Esophagus muscularis mucosa (tissue), 4 donors: ENCODE measurements around the gene MRPL32. TPM values are rescaled to one million over a fixed set of nuclear protein-coding genes. Genes with fewer than 3 reads are reported as not detected.

ENCODE experiments used
- DNase-seq: peaks from one replicate; pipeline ENCODE4 v3.0.0-alpha.2; 2017; ENCODE audit errors: extremely low spot score
- H3K27ac ChIP-seq, 4 donors: fragments of 200-600 bp; sonication (generic); replicated peaks in 1 of 4; 1 replicate in 3 of 4; 2 replicates in 1 of 4; pipeline ENCODE4 v1.5.1; 2016 to 2019; ENCODE audit warnings: mild to moderate bottlenecking in 1 of 4
- H3K27me3 ChIP-seq, 4 donors: fragments of 200-600 bp; sonication (generic); one replicate each; pipeline versions ENCODE4 v1.5.1 to v1.6.0; 2016 to 2019
- H3K36me3 ChIP-seq, 4 donors: fragments of 200-600 bp; sonication (generic); one replicate each; pipeline ENCODE4 v1.5.1; 2016 to 2019
- H3K4me1 ChIP-seq, 4 donors: fragments of 200-600 bp; sonication (generic); one replicate each; pipeline ENCODE4 v1.5.1; 2016 to 2019
- H3K4me3 ChIP-seq, 4 donors: fragments of 200-600 bp; sonication (generic); 1 replicate in 2 of 4; 2 replicates in 2 of 4; pipeline ENCODE4 v1.5.1; 2016 to 2019; ENCODE audit warnings: mild to moderate bottlenecking in 4 of 4, moderate library complexity in 1 of 4
- H3K9me3 ChIP-seq, 4 donors: fragments of 200-600 bp; sonication (generic); 1 replicate in 3 of 4; 2 replicates in 1 of 4; pipeline ENCODE4 v1.5.1; 2016 to 2019
- EP300 ChIP-seq: sonication (generic); formaldehyde crosslinking; IDR thresholded peaks from one replicate; pipeline ENCODE4 v1.6.1; 2017; ENCODE audit warnings: antibody characterized with exemption
- POLR2A ChIP-seq: fragments of 450-650 bp; IDR thresholded peaks from one replicate; pipeline ENCODE4 v1.6.1; 2017; ENCODE audit warnings: antibody characterized with exemption, moderate library complexity, mild to moderate bottlenecking, low read depth
- POLR2AphosphoS5 ChIP-seq, 2 donors: sonication (generic); formaldehyde crosslinking; IDR thresholded peaks; one replicate each; pipeline ENCODE4 v1.6.1; 2017; ENCODE audit warnings: antibody characterized with exemption in 2 of 2
- WGBS: methylation state at CpG from one replicate; pipeline ENCODE4 v1.1.5; 2018; 5-methylcytosine and 5-hydroxymethylcytosine counted together
- intact Hi-C: fragments of 100-400 bp; cut with DNase I; formaldehyde crosslinking; loops from one replicate; pipeline ENCODE4 v1.15.1; 2023
- total RNA-seq, 4 donors: library from RNA; depleted of rRNA; stranded (reverse); fragments of >200 nt; gene quantifications; one replicate each; pipeline versions ENCODE4 v1.1.0 to v1.2.1, GENCODE V29; 2016
- TF ChIP-seq, protein P1 (sequence below), 3 experiments: fragments of 200-600 bp in 2 of 3; fragments of 450-650 bp in 1 of 3; sonication (generic) in 2 of 3; IDR thresholded peaks; one replicate each; pipeline ENCODE4 v1.5.1; 2017 to 2019; ENCODE audit warnings: antibody characterized with exemption in 3 of 3, mild to moderate bottlenecking in 2 of 3, moderate library complexity in 1 of 3

The MRPL32 gene
- total RNA-seq, 4 donors from 2014 or later, result 40.5 to 63.3 (median 45.8) TPM

DNA sequence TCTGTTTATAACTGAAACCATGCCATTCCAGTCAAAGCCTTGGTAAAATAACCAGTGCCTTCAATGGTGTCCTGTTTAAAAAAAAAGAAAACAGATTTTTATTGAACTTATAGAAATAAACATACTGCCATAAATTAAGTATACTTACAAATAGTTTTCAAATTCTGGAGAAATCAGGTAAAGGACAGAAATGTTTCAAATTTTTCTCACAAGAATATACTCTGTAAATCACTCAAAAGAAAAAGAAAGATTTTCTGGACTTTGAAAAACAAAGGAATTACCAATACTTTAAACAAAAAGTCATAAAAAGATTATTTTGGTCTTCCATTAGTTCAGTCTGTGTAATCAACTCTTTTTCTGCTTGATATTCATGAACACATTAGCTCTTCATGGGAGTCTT lies 23.9 kb downstream of the MRPL32 start:
- no peak overlapping the region for H3K4me3 ChIP-seq
- H3K9me3 ChIP-seq, result no peaks in the 10 kb centered on the region
- no peak overlapping the region for H3K27ac ChIP-seq
- DNase-seq, result no peak
- H3K4me1 ChIP-seq, result no peaks in the 10 kb centered on the region
- no peaks in the 10 kb centered on the region for H3K27me3 ChIP-seq
- TF ChIP-seq, protein P1, sequence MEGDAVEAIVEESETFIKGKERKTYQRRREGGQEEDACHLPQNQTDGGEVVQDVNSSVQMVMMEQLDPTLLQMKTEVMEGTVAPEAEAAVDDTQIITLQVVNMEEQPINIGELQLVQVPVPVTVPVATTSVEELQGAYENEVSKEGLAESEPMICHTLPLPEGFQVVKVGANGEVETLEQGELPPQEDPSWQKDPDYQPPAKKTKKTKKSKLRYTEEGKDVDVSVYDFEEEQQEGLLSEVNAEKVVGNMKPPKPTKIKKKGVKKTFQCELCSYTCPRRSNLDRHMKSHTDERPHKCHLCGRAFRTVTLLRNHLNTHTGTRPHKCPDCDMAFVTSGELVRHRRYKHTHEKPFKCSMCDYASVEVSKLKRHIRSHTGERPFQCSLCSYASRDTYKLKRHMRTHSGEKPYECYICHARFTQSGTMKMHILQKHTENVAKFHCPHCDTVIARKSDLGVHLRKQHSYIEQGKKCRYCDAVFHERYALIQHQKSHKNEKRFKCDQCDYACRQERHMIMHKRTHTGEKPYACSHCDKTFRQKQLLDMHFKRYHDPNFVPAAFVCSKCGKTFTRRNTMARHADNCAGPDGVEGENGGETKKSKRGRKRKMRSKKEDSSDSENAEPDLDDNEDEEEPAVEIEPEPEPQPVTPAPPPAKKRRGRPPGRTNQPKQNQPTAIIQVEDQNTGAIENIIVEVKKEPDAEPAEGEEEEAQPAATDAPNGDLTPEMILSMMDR (IDR thresholded peaks at IDR 0.05), result no peak
- TF ChIP-seq EP300 (no peak), POLR2AphosphoS5 (IDR thresholded peaks at IDR 0.05) (no peak), POLR2A (no peak)
- intact Hi-C loops, result no loop called here
- no peaks in the 10 kb centered on the region for H3K36me3 ChIP-seq

GRCh38 chr7:42959549-42959948 lies 27.4 kb downstream of the MRPL32 start:
- intact Hi-C loops, result no loop called here
- H3K4me3 ChIP-seq, result no peak overlapping the region
- 89% methylated on average over 2 of the region's 2 CpGs for WGBS
- H3K36me3 ChIP-seq, result no peaks in the 10 kb centered on the region
- no peak overlapping the region for H3K27ac ChIP-seq
- peaks cover 0 to 3% (median 0%) of the 10 kb centered on the region in 4 donors for H3K4me1 ChIP-seq
- DNase-seq, result no peak
- H3K27me3 ChIP-seq, result no peaks in the 10 kb centered on the region
- no peaks in the 10 kb centered on the region for H3K9me3 ChIP-seq
- TF ChIP-seq POLR2AphosphoS5 (IDR thresholded peaks at IDR 0.05) (no peak), EP300 (no peak), POLR2A (no peak)
- TF ChIP-seq, protein P1 (IDR thresholded peaks at IDR 0.05), result no peak

DNA sequence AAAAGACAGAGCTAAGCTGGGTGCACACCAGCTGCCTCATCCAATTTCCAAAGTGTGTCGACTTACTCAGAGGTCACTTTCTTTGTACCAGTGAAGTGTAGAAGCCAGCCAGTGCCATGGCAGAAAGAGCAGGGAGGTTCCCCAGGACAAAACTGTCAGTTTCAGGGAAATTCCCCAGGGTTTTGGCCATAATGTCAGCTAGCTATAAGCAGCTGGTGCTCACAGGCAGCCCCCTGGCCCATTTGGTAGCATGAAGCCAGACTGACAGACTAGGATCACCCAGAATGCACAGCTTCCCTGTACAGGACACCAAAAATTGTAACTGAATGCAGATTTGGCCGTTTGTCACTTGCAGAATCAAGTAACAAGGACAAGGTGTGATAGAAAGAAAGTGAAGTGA lies 28.6 kb downstream of the MRPL32 start:
- Histone ChIP-seq H3K9me3 (no peaks in the 10 kb centered on the region), H3K27me3 (no peaks in the 10 kb centered on the region), H3K4me3 (no peak overlapping the region), H3K27ac (no peak overlapping the region), H3K4me1 (peaks cover 0 to 14% (median 0%) of the 10 kb centered on the region in 4 donors), H3K36me3 (no peaks in the 10 kb centered on the region)
- 65% methylated on average over 2 of the region's 2 CpGs for WGBS
- DNase-seq, result no peak
- intact Hi-C loops, result no loop called here
- no peak for TF ChIP-seq POLR2AphosphoS5 (IDR thresholded peaks at IDR 0.05)
- no peak for TF ChIP-seq EP300
- TF ChIP-seq, protein P1 (IDR thresholded peaks at IDR 0.05), result no peak
- no peak for TF ChIP-seq POLR2A

DNA sequence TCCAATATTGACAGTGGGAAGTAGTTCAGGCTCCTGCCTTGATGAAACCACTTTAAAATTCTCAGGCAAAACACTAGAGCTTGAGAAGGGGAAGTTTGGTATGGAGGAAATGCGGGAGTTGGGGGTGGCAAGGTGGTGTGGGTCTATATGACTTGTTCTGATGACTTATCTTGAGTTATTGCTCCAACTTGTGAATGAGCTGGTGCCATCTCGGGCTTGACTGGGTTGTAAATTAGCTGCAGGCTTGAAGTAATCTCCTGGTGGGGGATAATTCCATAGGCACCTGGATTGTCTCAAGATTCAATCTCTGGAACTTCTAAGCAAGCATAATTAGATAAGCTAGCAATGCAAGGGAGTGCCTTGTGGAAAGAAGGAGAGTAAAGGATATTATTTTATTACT lies 29.0 kb downstream of the MRPL32 start:
- Histone ChIP-seq H3K27ac (no peak overlapping the region), H3K9me3 (no peaks in the 10 kb centered on the region), H3K4me1 (peaks cover 0 to 14% (median 0%) of the 10 kb centered on the region in 4 donors), H3K27me3 (no peaks in the 10 kb centered on the region), H3K4me3 (no peak overlapping the region), H3K36me3 (no peaks in the 10 kb centered on the region)
- intact Hi-C loops, result no loop called here
- WGBS, result 82% methylated on average over 2 of the region's 2 CpGs
- no peak for TF ChIP-seq POLR2AphosphoS5 (IDR thresholded peaks at IDR 0.05)
- no peak for TF ChIP-seq EP300
- TF ChIP-seq, protein P1 (IDR thresholded peaks at IDR 0.05), result no peak
- TF ChIP-seq POLR2A, result no peak
- DNase-seq, result no peak

GRCh38 chr7:42964293-42964692 lies 32.1 kb downstream of the MRPL32 start:
- H3K9me3 ChIP-seq, result no peaks in the 10 kb centered on the region
- TF ChIP-seq EP300, result no peak
- TF ChIP-seq POLR2A, result no peak
- TF ChIP-seq, protein P1 (IDR thresholded peaks at IDR 0.05), result no peak
- no peak for TF ChIP-seq POLR2AphosphoS5 (IDR thresholded peaks at IDR 0.05)
- H3K27ac ChIP-seq, result peak overlapping the region in 1 of 4 donors; percentile 27
- DNase-seq, result no peak
- H3K4me1 ChIP-seq, result peaks cover 0 to 14% (median 0%) of the 10 kb centered on the region in 4 donors
- intact Hi-C loops, result no loop called here
- 77% methylated on average over 2 of the region's 2 CpGs for WGBS
- H3K4me3 ChIP-seq, result no peak overlapping the region
- no peaks in the 10 kb centered on the region for H3K36me3 ChIP-seq
- H3K27me3 ChIP-seq, result no peaks in the 10 kb centered on the region
